SKM-1 treated with dmso at 0.1 percent for 144 hours (cell line): ENCODE measurements around the gene DDR2.
"Not testable (repeated sequence)": the region's sequence is repeated elsewhere in the genome, so short reads cannot be mapped to it uniquely, and the experiment has no call there.

Experiments
- DNase-seq: peaks from one replicate; lab custom pipeline; 2025; ENCODE audit not compliant: unreplicated experiment; lab: John Stamatoyannopoulos, UW

DDR2 gene

GRCh38 chr1:162719678-162720077, 87.4 kb downstream of the DDR2 start:
- no peak for DNase-seq

GRCh38 chr1:162720996-162721395, 88.7 kb downstream of the DDR2 start:
- DNase-seq, result no peak

GRCh38 chr1:162721471-162721870, 89.2 kb downstream of the DDR2 start:
- DNase-seq, result no peak

- DNase-seq, result no peak
Measured at GRCh38 chr1:162722036-162722435, 89.8 kb downstream of the DDR2 start.

GRCh38 chr1:162724583-162725120, 92.4 kb downstream of the DDR2 start:
- DNase-seq, result no peak

- no peak for DNase-seq
Measured at GRCh38 chr1:162725301-162725837, 93.1 kb downstream of the DDR2 start.

GRCh38 chr1:162726555-162726954, 94.3 kb downstream of the DDR2 start:
- DNase-seq, result no peak

GRCh38 chr1:162727493-162727892, 95.2 kb downstream of the DDR2 start:
- DNase-seq, result not testable (repeated sequence)

GRCh38 chr1:162728573-162728972, 96.3 kb downstream of the DDR2 start:
- no peak for DNase-seq

- DNase-seq, result not testable (repeated sequence)
Measured at GRCh38 chr1:162729195-162729774, 97.0 kb downstream of the DDR2 start.

- DNase-seq, result no peak
Measured at GRCh38 chr1:162732094-162732493, 99.8 kb downstream of the DDR2 start.

- DNase-seq, result no peak
Measured at GRCh38 chr1:162732566-162733335, 100.5 kb downstream of the DDR2 start.

GRCh38 chr1:162733336-162733590, 101.0 kb downstream of the DDR2 start:
- no peak for DNase-seq

GRCh38 chr1:162734047-162734446, 101.8 kb downstream of the DDR2 start:
- DNase-seq, result no peak

GRCh38 chr1:162736184-162736583, 103.9 kb downstream of the DDR2 start:
- no peak for DNase-seq

- no peak for DNase-seq
Measured at GRCh38 chr1:162736633-162737067, 104.4 kb downstream of the DDR2 start.

GRCh38 chr1:162740755-162741154, 108.5 kb downstream of the DDR2 start:
- DNase-seq, result no peak

GRCh38 chr1:162741574-162741973, 109.3 kb downstream of the DDR2 start:
- DNase-seq, result no peak

GRCh38 chr1:162746264-162746942, 114.1 kb downstream of the DDR2 start:
- not testable (repeated sequence) for DNase-seq

- no peak for DNase-seq
Measured at GRCh38 chr1:162753001-162753658, 120.9 kb downstream of the DDR2 start.

GRCh38 chr1:162753998-162754585, 121.8 kb downstream of the DDR2 start:
- DNase-seq, result no peak
